SK-N-SH treated with all-trans-retinoic acid at 6 μM for 48 hours (cell line): Measurements from ENCODE around the gene KMT2D.

Experiments
- ATAC-seq: fragments of 200-7000 bp; cut with Tn5 transposase; 3 replicates; pipeline ENCODE4 v1.9.1; 2020; ENCODE audit warnings: mild to moderate bottlenecking, moderate library complexity
- ARNTL ChIP-seq: fragments of 450-650 bp; formaldehyde crosslinking; IDR thresholded peaks from 2 replicates; pipeline ENCODE4 v1.5.0; 2020; ENCODE audit warnings: low read depth, mild to moderate bottlenecking, moderate library complexity, borderline replicate concordance
- BACH2 ChIP-seq: fragments of 250-450 bp; sonication (Bioruptor Pico); IDR thresholded peaks from 2 replicates; pipeline ENCODE4 v1.9.0; 2021; ENCODE audit warnings: mild to moderate bottlenecking, borderline replicate concordance
- CSDC2 ChIP-seq: fragments of 250-450 bp; sonication (Bioruptor Pico); IDR thresholded peaks from 2 replicates; pipeline ENCODE4 v1.5.0; 2020; ENCODE audit warnings: mild to moderate bottlenecking, moderate library complexity
- ESRRG ChIP-seq: fragments of 250-450 bp; sonication (Bioruptor Pico); IDR thresholded peaks from 2 replicates; pipeline ENCODE4 v1.6.1; 2021; ENCODE audit warnings: mild to moderate bottlenecking
- GLIS3 ChIP-seq: fragments of 250-450 bp; sonication (Bioruptor Pico); IDR thresholded peaks from 2 replicates; pipeline ENCODE4 v1.5.0; 2020; ENCODE audit warnings: mild to moderate bottlenecking, moderate library complexity
- ISL1 ChIP-seq: fragments of 250-450 bp; sonication (Bioruptor Pico); IDR thresholded peaks from 2 replicates; pipeline ENCODE4 v2.1.2; 2022; ENCODE audit warnings: mild to moderate bottlenecking, moderate library complexity
- OSR1 ChIP-seq: fragments of 250-450 bp; sonication (Bioruptor Pico); IDR thresholded peaks from 2 replicates; pipeline ENCODE4 v1.8.0; 2022; ENCODE audit warnings: moderate library complexity, mild to moderate bottlenecking, inconsistent platforms
- PATZ1 ChIP-seq: fragments of 250-450 bp; sonication (Bioruptor Pico); IDR thresholded peaks from 2 replicates; pipeline ENCODE4 v1.8.0; 2020; ENCODE audit warnings: mild to moderate bottlenecking, moderate library complexity, borderline replicate concordance
- POU6F1 ChIP-seq: fragments of 250-450 bp; sonication (Bioruptor Pico); IDR thresholded peaks from 2 replicates; pipeline ENCODE4 v1.8.0; 2021; ENCODE audit warnings: low read depth, mild to moderate bottlenecking, moderate library complexity, borderline replicate concordance
- PPARA ChIP-seq: fragments of 250-450 bp; sonication (Bioruptor Pico); IDR thresholded peaks from 2 replicates; pipeline ENCODE4 v1.5.0; 2020; ENCODE audit warnings: mild to moderate bottlenecking, borderline replicate concordance
- RARB ChIP-seq: fragments of 250-450 bp; sonication (Bioruptor Pico); IDR thresholded peaks from 2 replicates; pipeline ENCODE4 v1.8.0; 2021; ENCODE audit warnings: mild to moderate bottlenecking, moderate library complexity
- SNAI2 ChIP-seq: fragments of 250-450 bp; sonication (Bioruptor Pico); IDR thresholded peaks from 2 replicates; pipeline ENCODE4 v1.5.0; 2020; ENCODE audit warnings: mild to moderate bottlenecking, moderate library complexity
- TCF4 ChIP-seq: fragments of 250-450 bp; sonication (Bioruptor Pico); IDR thresholded peaks from 2 replicates; pipeline ENCODE4 v1.8.0; 2021; ENCODE audit warnings: mild to moderate bottlenecking, moderate library complexity, borderline replicate concordance
- TOX ChIP-seq: fragments of 250-450 bp; sonication (Bioruptor Pico); IDR thresholded peaks from 2 replicates; pipeline ENCODE4 v1.8.0; 2021; ENCODE audit warnings: mild to moderate bottlenecking, moderate library complexity, borderline replicate concordance
- TSHZ2 ChIP-seq: fragments of 250-450 bp; sonication (Bioruptor Pico); IDR thresholded peaks from 2 replicates; pipeline ENCODE4 v1.5.0; 2020; ENCODE audit warnings: mild to moderate bottlenecking, moderate library complexity
- ZC3H10 ChIP-seq: fragments of 250-450 bp; sonication (Bioruptor Pico); IDR thresholded peaks from 2 replicates; pipeline ENCODE4 v1.5.1; 2021; ENCODE audit warnings: mild to moderate bottlenecking, moderate library complexity
- ZNF565 ChIP-seq: fragments of 450-650 bp; formaldehyde crosslinking; conservative IDR thresholded peaks from 2 replicates; pipeline ENCODE4 v1.5.0; 2020; ENCODE audit warnings: low read depth, mild to moderate bottlenecking, moderate library complexity
- ZNF70 ChIP-seq: fragments of 450-650 bp; formaldehyde crosslinking; IDR thresholded peaks from 2 replicates; pipeline ENCODE4 v1.5.0; 2020; ENCODE audit warnings: mild to moderate bottlenecking, moderate library complexity
- ZNF8 ChIP-seq: fragments of 450-650 bp; formaldehyde crosslinking; IDR thresholded peaks from 2 replicates; pipeline ENCODE4 v1.5.0; 2020; ENCODE audit warnings: mild to moderate bottlenecking, moderate library complexity
- TF ChIP-seq, protein P1 (sequence below): fragments of 250-450 bp; sonication (Bioruptor Pico); IDR thresholded peaks from 2 replicates; pipeline ENCODE4 v1.5.1; 2020; ENCODE audit warnings: low read depth, mild to moderate bottlenecking, moderate library complexity
- TF ChIP-seq, protein P2 (sequence below): fragments of 250-450 bp; sonication (Bioruptor Pico); IDR thresholded peaks from 2 replicates; pipeline ENCODE4 v1.5.1; 2021; ENCODE audit warnings: mild to moderate bottlenecking, moderate library complexity

KMT2D gene

GRCh38 chr12:49026678-49027480 lies 33.7 kb downstream of the KMT2D start:
- no peak for ATAC-seq
- TF ChIP-seq POU6F1 (CRISPR knock-in tag) (no peak), TCF4 (CRISPR knock-in tag) (no peak), RARB (CRISPR knock-in tag) (no peak), ARNTL (CRISPR knock-in tag) (no peak), SNAI2 (CRISPR knock-in tag) (no peak), TOX (no peak), CSDC2 (CRISPR knock-in tag) (no peak), PATZ1 (CRISPR knock-in tag) (no peak), PPARA (CRISPR knock-in tag) (no peak), ZNF8 (no peak), ISL1 (CRISPR knock-in tag) (no peak), ESRRG (CRISPR knock-in tag) (no peak), ZC3H10 (no peak), OSR1 (CRISPR knock-in tag) (no peak), GLIS3 (no peak), ZNF70 (CRISPR knock-in tag) (no peak), ZNF565 (CRISPR knock-in tag) (no peak)
- TF ChIP-seq, protein P1, sequence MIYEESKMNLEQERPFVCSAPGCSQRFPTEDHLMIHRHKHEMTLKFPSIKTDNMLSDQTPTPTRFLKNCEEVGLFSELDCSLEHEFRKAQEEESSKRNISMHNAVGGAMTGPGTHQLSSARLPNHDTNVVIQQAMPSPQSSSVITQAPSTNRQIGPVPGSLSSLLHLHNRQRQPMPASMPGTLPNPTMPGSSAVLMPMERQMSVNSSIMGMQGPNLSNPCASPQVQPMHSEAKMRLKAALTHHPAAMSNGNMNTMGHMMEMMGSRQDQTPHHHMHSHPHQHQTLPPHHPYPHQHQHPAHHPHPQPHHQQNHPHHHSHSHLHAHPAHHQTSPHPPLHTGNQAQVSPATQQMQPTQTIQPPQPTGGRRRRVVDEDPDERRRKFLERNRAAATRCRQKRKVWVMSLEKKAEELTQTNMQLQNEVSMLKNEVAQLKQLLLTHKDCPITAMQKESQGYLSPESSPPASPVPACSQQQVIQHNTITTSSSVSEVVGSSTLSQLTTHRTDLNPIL, result no peak

DNA sequence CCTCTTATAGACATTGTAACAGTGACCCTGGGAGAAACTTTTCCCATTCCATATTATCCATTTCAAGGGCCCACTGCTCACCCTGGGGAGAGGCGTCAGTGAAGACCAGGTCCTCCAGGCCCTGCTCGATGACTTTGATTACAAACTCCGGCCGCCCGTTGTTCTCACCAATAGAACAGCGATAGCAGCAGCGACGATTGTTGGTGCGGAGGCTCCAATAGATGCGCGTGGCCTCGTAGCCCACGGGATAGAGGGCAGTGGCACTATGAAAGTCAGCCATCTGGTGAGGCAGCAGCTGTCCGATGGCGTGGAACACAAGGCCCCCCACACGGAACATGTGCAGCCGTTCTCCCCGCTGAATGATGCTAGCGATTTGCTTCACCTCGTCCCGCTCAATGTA lies 34.5 kb downstream of the KMT2D start:
- ATAC-seq, result no peak
- no peak for TF ChIP-seq GLIS3
- no peak for TF ChIP-seq BACH2 (CRISPR knock-in tag)
- TF ChIP-seq ZNF565 (CRISPR knock-in tag), result no peak
- no peak for TF ChIP-seq TSHZ2 (CRISPR knock-in tag)
- TF ChIP-seq TOX, result no peak
- TF ChIP-seq PPARA (CRISPR knock-in tag), result no peak
- TF ChIP-seq TCF4 (CRISPR knock-in tag), result no peak
- TF ChIP-seq OSR1 (CRISPR knock-in tag), result no peak
- TF ChIP-seq, protein P2, sequence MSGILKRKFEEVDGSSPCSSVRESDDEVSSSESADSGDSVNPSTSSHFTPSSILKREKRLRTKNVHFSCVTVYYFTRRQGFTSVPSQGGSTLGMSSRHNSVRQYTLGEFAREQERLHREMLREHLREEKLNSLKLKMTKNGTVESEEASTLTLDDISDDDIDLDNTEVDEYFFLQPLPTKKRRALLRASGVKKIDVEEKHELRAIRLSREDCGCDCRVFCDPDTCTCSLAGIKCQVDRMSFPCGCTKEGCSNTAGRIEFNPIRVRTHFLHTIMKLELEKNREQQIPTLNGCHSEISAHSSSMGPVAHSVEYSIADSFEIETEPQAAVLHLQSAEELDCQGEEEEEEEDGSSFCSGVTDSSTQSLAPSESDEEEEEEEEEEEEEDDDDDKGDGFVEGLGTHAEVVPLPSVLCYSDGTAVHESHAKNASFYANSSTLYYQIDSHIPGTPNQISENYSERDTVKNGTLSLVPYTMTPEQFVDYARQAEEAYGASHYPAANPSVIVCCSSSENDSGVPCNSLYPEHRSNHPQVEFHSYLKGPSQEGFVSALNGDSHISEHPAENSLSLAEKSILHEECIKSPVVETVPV (CRISPR knock-in tag), result no peak
- no peak for TF ChIP-seq CSDC2 (CRISPR knock-in tag)
- no peak for TF ChIP-seq SNAI2 (CRISPR knock-in tag)
- no peak for TF ChIP-seq POU6F1 (CRISPR knock-in tag)
- TF ChIP-seq ARNTL (CRISPR knock-in tag), result no peak
- TF ChIP-seq ZC3H10, result no peak
- TF ChIP-seq RARB (CRISPR knock-in tag), result no peak
